ENCODE measurements around the gene LHFPL6.

- TF ChIP-seq, protein P1, sequence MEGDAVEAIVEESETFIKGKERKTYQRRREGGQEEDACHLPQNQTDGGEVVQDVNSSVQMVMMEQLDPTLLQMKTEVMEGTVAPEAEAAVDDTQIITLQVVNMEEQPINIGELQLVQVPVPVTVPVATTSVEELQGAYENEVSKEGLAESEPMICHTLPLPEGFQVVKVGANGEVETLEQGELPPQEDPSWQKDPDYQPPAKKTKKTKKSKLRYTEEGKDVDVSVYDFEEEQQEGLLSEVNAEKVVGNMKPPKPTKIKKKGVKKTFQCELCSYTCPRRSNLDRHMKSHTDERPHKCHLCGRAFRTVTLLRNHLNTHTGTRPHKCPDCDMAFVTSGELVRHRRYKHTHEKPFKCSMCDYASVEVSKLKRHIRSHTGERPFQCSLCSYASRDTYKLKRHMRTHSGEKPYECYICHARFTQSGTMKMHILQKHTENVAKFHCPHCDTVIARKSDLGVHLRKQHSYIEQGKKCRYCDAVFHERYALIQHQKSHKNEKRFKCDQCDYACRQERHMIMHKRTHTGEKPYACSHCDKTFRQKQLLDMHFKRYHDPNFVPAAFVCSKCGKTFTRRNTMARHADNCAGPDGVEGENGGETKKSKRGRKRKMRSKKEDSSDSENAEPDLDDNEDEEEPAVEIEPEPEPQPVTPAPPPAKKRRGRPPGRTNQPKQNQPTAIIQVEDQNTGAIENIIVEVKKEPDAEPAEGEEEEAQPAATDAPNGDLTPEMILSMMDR (conservative IDR thresholded peaks at IDR 0.05; ENCODE audit: low read depth in 2 of 2): no peak
- no peak for TF ChIP-seq EZH2phosphoT487 (IDR thresholded peaks at IDR 0.05; ENCODE audit: unreplicated experiment)
- no peak for TF ChIP-seq EZH2 (IDR thresholded peaks at IDR 0.05; ENCODE audit: low read depth, unreplicated experiment)
- TF ChIP-seq, protein P2, sequence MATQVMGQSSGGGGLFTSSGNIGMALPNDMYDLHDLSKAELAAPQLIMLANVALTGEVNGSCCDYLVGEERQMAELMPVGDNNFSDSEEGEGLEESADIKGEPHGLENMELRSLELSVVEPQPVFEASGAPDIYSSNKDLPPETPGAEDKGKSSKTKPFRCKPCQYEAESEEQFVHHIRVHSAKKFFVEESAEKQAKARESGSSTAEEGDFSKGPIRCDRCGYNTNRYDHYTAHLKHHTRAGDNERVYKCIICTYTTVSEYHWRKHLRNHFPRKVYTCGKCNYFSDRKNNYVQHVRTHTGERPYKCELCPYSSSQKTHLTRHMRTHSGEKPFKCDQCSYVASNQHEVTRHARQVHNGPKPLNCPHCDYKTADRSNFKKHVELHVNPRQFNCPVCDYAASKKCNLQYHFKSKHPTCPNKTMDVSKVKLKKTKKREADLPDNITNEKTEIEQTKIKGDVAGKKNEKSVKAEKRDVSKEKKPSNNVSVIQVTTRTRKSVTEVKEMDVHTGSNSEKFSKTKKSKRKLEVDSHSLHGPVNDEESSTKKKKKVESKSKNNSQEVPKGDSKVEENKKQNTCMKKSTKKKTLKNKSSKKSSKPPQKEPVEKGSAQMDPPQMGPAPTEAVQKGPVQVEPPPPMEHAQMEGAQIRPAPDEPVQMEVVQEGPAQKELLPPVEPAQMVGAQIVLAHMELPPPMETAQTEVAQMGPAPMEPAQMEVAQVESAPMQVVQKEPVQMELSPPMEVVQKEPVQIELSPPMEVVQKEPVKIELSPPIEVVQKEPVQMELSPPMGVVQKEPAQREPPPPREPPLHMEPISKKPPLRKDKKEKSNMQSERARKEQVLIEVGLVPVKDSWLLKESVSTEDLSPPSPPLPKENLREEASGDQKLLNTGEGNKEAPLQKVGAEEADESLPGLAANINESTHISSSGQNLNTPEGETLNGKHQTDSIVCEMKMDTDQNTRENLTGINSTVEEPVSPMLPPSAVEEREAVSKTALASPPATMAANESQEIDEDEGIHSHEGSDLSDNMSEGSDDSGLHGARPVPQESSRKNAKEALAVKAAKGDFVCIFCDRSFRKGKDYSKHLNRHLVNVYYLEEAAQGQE (IDR thresholded peaks at IDR 0.05; ENCODE audit: unreplicated experiment): no peak
- no peak for TF ChIP-seq JUNB (IDR thresholded peaks at IDR 0.05; ENCODE audit: unreplicated experiment)
- TF ChIP-seq POLR2AphosphoS5 (IDR thresholded peaks at IDR 0.05; ENCODE audit: low read depth): no peak
- no peak for TF ChIP-seq ETS1 (IDR thresholded peaks at IDR 0.05)
- TF ChIP-seq CREB1 (CRISPR knock-in tag; IDR thresholded peaks at IDR 0.05; ENCODE audit: low read depth): no peak
- no peak for TF ChIP-seq ZNF114 (CRISPR knock-in tag; IDR thresholded peaks at IDR 0.05)
- no peak for TF ChIP-seq ZNF331 (CRISPR knock-in tag; IDR thresholded peaks at IDR 0.05; ENCODE audit: low read depth)
These were observed 71.3 kb downstream of the LHFPL6 start for GRCh38 chr13:39531646-39532045.

Measured in GM23338 (cell line).